GDM1 (cell line): Measurements from ENCODE around the gene EPHB1.

Experiments used
- DNase-seq: peaks from one replicate; lab custom pipeline; 2025; lab: John Stamatoyannopoulos, UW

Gene EPHB1

GRCh38 chr3:135131290-135131689 is 336.2 kb downstream of the EPHB1 start:
- DNase-seq: no peak

GRCh38 chr3:135133905-135134683 is 339.0 kb downstream of the EPHB1 start:
- DNase-seq: no peak

- no peak for DNase-seq
These were observed 339.6 kb downstream of the EPHB1 start for GRCh38 chr3:135134684-135135075.

GRCh38 chr3:135135445-135135844 is 340.4 kb downstream of the EPHB1 start:
- DNase-seq: no peak

GRCh38 chr3:135136361-135137100 is 341.5 kb downstream of the EPHB1 start:
- DNase-seq: no peak

- DNase-seq: no peak
These were observed 342.2 kb downstream of the EPHB1 start for GRCh38 chr3:135137296-135137695.

GRCh38 chr3:135138776-135139175 is 343.7 kb downstream of the EPHB1 start:
- DNase-seq: no peak

- DNase-seq: no peak
These were observed 345.5 kb downstream of the EPHB1 start for GRCh38 chr3:135140591-135140990.

- DNase-seq: no peak
These were observed 346.1 kb downstream of the EPHB1 start for GRCh38 chr3:135141160-135141559.

GRCh38 chr3:135141672-135142071 is 346.6 kb downstream of the EPHB1 start:
- no peak for DNase-seq

GRCh38 chr3:135142530-135142929 is 347.5 kb downstream of the EPHB1 start:
- DNase-seq: no peak

GRCh38 chr3:135143474-135143873 is 348.4 kb downstream of the EPHB1 start:
- no peak for DNase-seq

GRCh38 chr3:135145581-135145980 is 350.5 kb downstream of the EPHB1 start:
- no peak for DNase-seq

GRCh38 chr3:135147657-135148056 is 352.6 kb downstream of the EPHB1 start:
- no peak for DNase-seq

GRCh38 chr3:135148398-135149020 is 353.4 kb downstream of the EPHB1 start:
- no peak for DNase-seq

- no peak for DNase-seq
These were observed 354.9 kb downstream of the EPHB1 start for GRCh38 chr3:135149707-135150681.

- no peak for DNase-seq
These were observed 359.1 kb downstream of the EPHB1 start for GRCh38 chr3:135154186-135154585.

GRCh38 chr3:135155228-135155627 is 360.2 kb downstream of the EPHB1 start:
- no peak for DNase-seq

GRCh38 chr3:135155791-135156190 is 360.7 kb downstream of the EPHB1 start:
- no peak for DNase-seq

- DNase-seq: no peak
These were observed 362.1 kb downstream of the EPHB1 start for GRCh38 chr3:135157045-135157740.

- DNase-seq: no peak
These were observed 363.5 kb downstream of the EPHB1 start for GRCh38 chr3:135158520-135158919.
